Neural progenitor cell (in vitro differentiated cells): ENCODE data around the gene TSPEAR.

ENCODE experiments used
- EZH2 ChIP-seq: fragments of 200-600 bp; sonication (generic); IDR thresholded peaks from 2 replicates; pipeline ENCODE4 v1.6.1; 2017; ENCODE audit warnings: antibody characterized with exemption, mild to moderate bottlenecking, moderate library complexity
- EZH2phosphoT487 ChIP-seq: fragments of 200-600 bp; sonication (generic); IDR thresholded peaks from 2 replicates; pipeline ENCODE4 v1.6.1; 2017; ENCODE audit warnings: antibody characterized with exemption
- TF ChIP-seq, protein P1 (sequence below): fragments of 200-600 bp; sonication (generic); IDR thresholded peaks from 2 replicates; pipeline ENCODE4 v1.5.1; 2017; ENCODE audit warnings: antibody characterized with exemption, mild to moderate bottlenecking

DNA sequence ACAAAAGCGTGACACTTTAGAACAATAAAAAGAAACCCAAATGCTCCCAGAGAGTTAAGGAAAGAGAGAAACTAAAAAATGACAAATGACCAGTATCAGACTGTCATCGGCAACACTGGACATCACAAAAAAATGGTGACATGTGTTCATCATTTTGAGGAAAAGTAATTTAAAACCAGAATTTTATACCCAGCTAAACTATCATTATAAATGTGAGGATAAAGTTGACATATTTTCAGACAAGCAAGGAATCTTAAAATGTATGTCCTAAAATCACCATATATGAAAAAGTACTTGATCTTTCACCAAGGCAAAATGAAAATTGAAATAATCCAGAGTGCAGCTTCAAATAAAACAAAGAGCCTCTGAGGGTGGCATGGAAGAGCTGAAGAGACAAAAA is 66.5 kb downstream of the TSPEAR start:
- TF ChIP-seq, protein P1, sequence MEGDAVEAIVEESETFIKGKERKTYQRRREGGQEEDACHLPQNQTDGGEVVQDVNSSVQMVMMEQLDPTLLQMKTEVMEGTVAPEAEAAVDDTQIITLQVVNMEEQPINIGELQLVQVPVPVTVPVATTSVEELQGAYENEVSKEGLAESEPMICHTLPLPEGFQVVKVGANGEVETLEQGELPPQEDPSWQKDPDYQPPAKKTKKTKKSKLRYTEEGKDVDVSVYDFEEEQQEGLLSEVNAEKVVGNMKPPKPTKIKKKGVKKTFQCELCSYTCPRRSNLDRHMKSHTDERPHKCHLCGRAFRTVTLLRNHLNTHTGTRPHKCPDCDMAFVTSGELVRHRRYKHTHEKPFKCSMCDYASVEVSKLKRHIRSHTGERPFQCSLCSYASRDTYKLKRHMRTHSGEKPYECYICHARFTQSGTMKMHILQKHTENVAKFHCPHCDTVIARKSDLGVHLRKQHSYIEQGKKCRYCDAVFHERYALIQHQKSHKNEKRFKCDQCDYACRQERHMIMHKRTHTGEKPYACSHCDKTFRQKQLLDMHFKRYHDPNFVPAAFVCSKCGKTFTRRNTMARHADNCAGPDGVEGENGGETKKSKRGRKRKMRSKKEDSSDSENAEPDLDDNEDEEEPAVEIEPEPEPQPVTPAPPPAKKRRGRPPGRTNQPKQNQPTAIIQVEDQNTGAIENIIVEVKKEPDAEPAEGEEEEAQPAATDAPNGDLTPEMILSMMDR, result no peak
- TF ChIP-seq EZH2, result no peak
- no peak for TF ChIP-seq EZH2phosphoT487
